Right lobe of liver (tissue), 6 donors: ENCODE results near the gene CREBZF. TPM values are rescaled to one million over a fixed set of nuclear protein-coding genes. Genes with fewer than 3 reads are reported as not detected.

Source experiments
- ATAC-seq, 4 donors: fragments of 200-7000 bp; cut with Tn5 transposase; one replicate each; pipeline ENCODE4 v1.9.1; 2020; ENCODE audit warnings: mild to moderate bottlenecking in 4 of 4, moderate library complexity in 4 of 4
- DNase-seq, 3 donors: peaks; one replicate each; pipeline ENCODE4 v3.0.0-alpha.2; 2020
- H3K27ac ChIP-seq, 3 donors: fragments of 200-600 bp; one replicate each; pipeline ENCODE4 v1.8.0; 2022
- H3K27me3 ChIP-seq, 2 donors: fragments of 200-600 bp; one replicate each; pipeline ENCODE4 v1.8.0; 2022
- H3K36me3 ChIP-seq, 4 donors: fragments of 200-600 bp; sonication (generic) in 1 of 4; one replicate each; pipeline versions ENCODE4 v1.5.1 to v1.8.0; 2017 to 2022; ENCODE audit warnings: control low read depth in 1 of 4
- H3K4me1 ChIP-seq, 4 donors: fragments of 200-600 bp; sonication (generic) in 1 of 4; one replicate each; pipeline versions ENCODE4 v1.5.1 to v1.8.0; 2017 to 2022; ENCODE audit warnings: control low read depth in 1 of 4
- H3K4me3 ChIP-seq, 3 donors: fragments of 200-600 bp; one replicate each; pipeline ENCODE4 v1.8.0; 2022
- H3K9me3 ChIP-seq, 4 donors: fragments of 200-600 bp; sonication (generic) in 1 of 4; one replicate each; pipeline versions ENCODE4 v1.5.1 to v1.8.0; 2017 to 2022; ENCODE audit warnings: control low read depth in 1 of 4
- POLR2A ChIP-seq: fragments of 450-650 bp; IDR thresholded peaks from one replicate; pipeline ENCODE4 v1.6.1; 2017; ENCODE audit warnings: antibody characterized with exemption, mild to moderate bottlenecking
- WGBS: methylation state at CpG from one replicate; pipeline ENCODE4 v1.1.6; 2018; ENCODE audit warnings: low coverage, low lambda C conversion rate; ENCODE audit not compliant: insufficient coverage; ENCODE audit errors: missing lambda C conversion rate; 5-methylcytosine and 5-hydroxymethylcytosine counted together
- intact Hi-C, 2 donors: fragments of 100-400 bp; cut with DNase I; formaldehyde crosslinking; loops; one replicate each; pipeline versions ENCODE4 v1.11.2 to v1.14.1; 2022
- total RNA-seq, 6 experiments: library from RNA; depleted of rRNA in 2 of 6; stranded (reverse); fragments of >200 nt in 2 of 6; fragmentation: NEBNext Ultra II Directional in 3 of 6; extraction: Animal tissue kit (Norgen Biotek cat#: 25700) in 3 of 6; gene quantifications; one replicate each; pipeline versions ENCODE4 v1.1.0 to v1.2.4, GENCODE V29; 2016 to 2023
- TF ChIP-seq, protein P1 (sequence below), 4 donors: fragments of 200-600 bp in 3 of 4; fragments of 450-650 bp in 1 of 4; IDR thresholded peaks; one replicate each; pipeline versions ENCODE4 v1.5.1 to v1.8.0; 2016 to 2022; ENCODE audit warnings: antibody characterized with exemption in 4 of 4, mild to moderate bottlenecking in 2 of 4
- donor health status: DM: no; HTN: yes; CAD: no.
- donor health status: DM: no; HTN: no; CAD: no.
- donor health status: DM: no; HTN: no; CAD: no.
- donor health status: DM: no; HTN: yes; CAD: no.
- donor health status: DM: no; HTN: yes; CAD: no.

The CREBZF gene
- total RNA-seq, 6 experiments from 2014 or later, result 14.1 to 23.0 (median 18.0) TPM

DNA sequence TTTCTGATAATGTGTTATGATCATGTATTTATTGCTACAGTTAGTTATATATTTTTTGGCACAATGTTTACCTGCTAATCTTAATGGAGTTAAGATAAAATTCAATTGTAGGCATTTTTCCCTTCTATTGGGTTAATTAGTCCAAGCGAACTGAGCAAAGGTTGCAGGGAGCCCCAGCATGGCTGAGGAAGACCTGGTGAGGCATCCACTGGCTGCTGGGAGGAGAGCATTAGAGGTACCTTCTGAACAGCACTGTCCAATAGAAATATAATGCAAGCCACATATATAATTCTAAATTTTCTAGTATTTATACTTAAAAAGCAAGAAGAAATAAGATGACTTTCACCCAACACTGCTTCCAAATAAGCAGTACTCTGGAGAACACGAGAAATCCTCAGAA, 17.9 kb downstream of the CREBZF start:
- H3K36me3 ChIP-seq, result no peaks in the 10 kb centered on the region
- WGBS, result 19% methylated on average over 2 of the region's 2 CpGs
- peak overlapping the region; percentile 50 to 71 (median 70) for H3K4me3 ChIP-seq
- intact Hi-C loops, result no loop called here
- no peak for DNase-seq
- peak overlapping the region; percentile 12 to 65 (median 63) for H3K27ac ChIP-seq
- no peak for ATAC-seq
- H3K9me3 ChIP-seq, result no peaks in the 10 kb centered on the region
- H3K4me1 ChIP-seq, result peaks cover 0 to 11% (median 3%) of the 10 kb centered on the region in 4 donors
- no peaks in the 10 kb centered on the region for H3K27me3 ChIP-seq
- TF ChIP-seq, protein P1, sequence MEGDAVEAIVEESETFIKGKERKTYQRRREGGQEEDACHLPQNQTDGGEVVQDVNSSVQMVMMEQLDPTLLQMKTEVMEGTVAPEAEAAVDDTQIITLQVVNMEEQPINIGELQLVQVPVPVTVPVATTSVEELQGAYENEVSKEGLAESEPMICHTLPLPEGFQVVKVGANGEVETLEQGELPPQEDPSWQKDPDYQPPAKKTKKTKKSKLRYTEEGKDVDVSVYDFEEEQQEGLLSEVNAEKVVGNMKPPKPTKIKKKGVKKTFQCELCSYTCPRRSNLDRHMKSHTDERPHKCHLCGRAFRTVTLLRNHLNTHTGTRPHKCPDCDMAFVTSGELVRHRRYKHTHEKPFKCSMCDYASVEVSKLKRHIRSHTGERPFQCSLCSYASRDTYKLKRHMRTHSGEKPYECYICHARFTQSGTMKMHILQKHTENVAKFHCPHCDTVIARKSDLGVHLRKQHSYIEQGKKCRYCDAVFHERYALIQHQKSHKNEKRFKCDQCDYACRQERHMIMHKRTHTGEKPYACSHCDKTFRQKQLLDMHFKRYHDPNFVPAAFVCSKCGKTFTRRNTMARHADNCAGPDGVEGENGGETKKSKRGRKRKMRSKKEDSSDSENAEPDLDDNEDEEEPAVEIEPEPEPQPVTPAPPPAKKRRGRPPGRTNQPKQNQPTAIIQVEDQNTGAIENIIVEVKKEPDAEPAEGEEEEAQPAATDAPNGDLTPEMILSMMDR (IDR thresholded peaks at IDR 0.05), result no peak
- no peak for TF ChIP-seq POLR2A

DNA sequence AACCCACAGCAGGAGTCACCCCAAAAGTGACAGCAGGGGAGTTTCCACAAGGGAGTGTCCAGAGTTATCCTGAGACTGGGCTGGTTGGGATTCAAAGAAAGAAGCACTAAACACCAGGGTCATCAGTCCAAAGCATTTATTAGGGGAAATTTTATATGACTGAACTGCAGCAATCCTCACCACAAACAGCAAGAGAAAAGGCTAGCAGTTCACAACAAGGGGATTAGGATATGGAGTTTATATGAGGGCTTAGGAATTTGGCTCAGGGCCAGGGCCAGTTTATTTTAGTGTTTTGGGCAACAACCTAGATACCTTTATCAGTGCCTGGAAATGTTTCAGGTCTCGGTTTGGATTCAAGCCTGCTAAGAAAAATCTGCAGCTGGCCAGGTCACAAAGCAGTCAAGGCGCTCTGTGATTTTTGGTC, 21.7 kb downstream of the CREBZF start:
- ATAC-seq (no peak), DNase-seq (no peak)
- peaks cover 0 to under 1% (median 0%) of the 10 kb centered on the region in 4 donors for H3K4me1 ChIP-seq
- TF ChIP-seq POLR2A, result no peak
- TF ChIP-seq, protein P1 (IDR thresholded peaks at IDR 0.05), result no peak
- no peak overlapping the region for H3K27ac ChIP-seq
- H3K9me3 ChIP-seq, result no peaks in the 10 kb centered on the region
- H3K36me3 ChIP-seq, result no peaks in the 10 kb centered on the region
- intact Hi-C loops, result no loop called here
- no peaks in the 10 kb centered on the region for H3K27me3 ChIP-seq
- 20% methylated on average over 2 of the region's 2 CpGs for whole genome bisulfite sequencing
- no peak overlapping the region for H3K4me3 ChIP-seq

DNA sequence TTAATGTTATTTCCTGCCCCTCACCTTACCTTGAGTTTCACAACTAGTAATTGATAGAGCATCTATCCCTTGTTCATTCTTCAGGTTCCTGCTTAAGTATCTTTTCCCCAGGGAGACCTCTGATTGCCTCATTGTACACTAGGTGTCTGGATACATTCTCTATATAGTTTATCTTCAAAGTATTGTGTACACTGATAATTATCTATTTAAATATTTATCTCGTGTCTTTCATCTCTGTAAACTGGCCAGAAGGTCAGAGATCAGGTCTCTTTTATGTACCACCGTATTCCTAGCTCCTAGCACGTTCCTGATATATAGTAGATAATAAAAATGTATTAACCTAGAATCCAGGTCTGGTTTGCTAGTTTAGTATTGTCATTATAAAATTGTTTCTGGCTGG, 30.2 kb downstream of the CREBZF start:
- WGBS, result 52% methylated on average over 3 of the region's 3 CpGs
- DNase-seq (no peak), ATAC-seq (no peak)
- H3K27me3 ChIP-seq, result no peaks in the 10 kb centered on the region
- H3K4me3 ChIP-seq, result no peak overlapping the region
- H3K36me3 ChIP-seq, result peaks cover 0 to 23% (median 3%) of the 10 kb centered on the region in 4 donors
- H3K27ac ChIP-seq, result no peak overlapping the region
- H3K9me3 ChIP-seq, result no peaks in the 10 kb centered on the region
- peaks cover 0 to 4% (median 0%) of the 10 kb centered on the region in 4 donors for H3K4me1 ChIP-seq
- TF ChIP-seq, protein P1 (IDR thresholded peaks at IDR 0.05), result no peak
- no peak for TF ChIP-seq POLR2A
- intact Hi-C loops, result no loop called here

DNA sequence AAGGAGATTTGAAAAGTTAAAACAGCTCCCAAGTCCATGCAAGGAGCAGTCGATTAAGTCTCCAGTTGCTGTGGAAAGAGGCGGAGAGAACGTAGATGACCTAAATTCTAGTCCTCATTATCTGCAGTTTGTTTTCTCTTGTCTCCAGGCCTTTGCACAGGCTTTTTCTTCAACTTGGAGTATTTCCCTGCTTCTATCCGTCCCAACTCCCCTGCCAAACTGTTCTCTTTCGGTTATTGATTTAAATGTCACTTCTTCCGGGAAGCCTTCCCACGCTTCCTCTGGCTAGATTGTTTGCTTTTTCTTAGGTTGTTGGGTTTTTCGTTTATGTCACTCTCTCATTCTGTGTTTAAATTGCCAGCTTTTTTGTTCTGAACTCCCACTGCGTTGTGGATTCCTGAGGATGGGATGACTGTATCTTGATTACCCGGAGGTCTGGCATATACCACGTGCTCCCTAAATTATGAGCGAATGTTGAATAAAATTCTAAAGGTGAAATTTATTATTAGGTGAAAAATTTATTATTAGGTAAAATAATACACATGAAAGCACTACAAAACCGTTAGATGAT, 36.1 kb downstream of the CREBZF start:
- TF ChIP-seq POLR2A, result no peak
- TF ChIP-seq, protein P1 (IDR thresholded peaks at IDR 0.05), result no peak
- DNase-seq, result no peak
- Histone ChIP-seq H3K4me3 (peak overlapping the region; percentile 63 to 75 (median 66)), H3K27me3 (no peaks in the 10 kb centered on the region), H3K36me3 (no peaks in the 10 kb centered on the region), H3K27ac (peak overlapping the region; percentile 52 to 82 (median 72)), H3K4me1 (peaks cover 0 to 20% (median 0%) of the 10 kb centered on the region in 4 donors), H3K9me3 (no peaks in the 10 kb centered on the region)
- intact Hi-C loops, result no loop called here
- WGBS, result 1% methylated on average over 13 of the region's 13 CpGs
- ATAC-seq, result peak; percentile 16 to 31 (median 26)
